Keratinocyte (primary cell): ENCODE measurements around the gene LMCD1. TPM values are rescaled to one million over a fixed set of nuclear protein-coding genes. Genes with fewer than 3 reads are reported as not detected.

Source experiments
- DNase-seq: peaks from one replicate; pipeline ENCODE4 v3.0.0-alpha.2; 2011; ENCODE audit warnings: low read depth, missing footprints, low spot score
- FAIRE-seq: peaks from 2 replicates; lab custom pipeline; 2011; peaks lifted over from hg19 to GRCh38; lab: Jason Lieb, UNC
- H2AFZ ChIP-seq: 2 replicates; pipeline ENCODE4 v1.6.0; 2012; ENCODE audit warnings: low read length, control low read depth, inconsistent platforms; ENCODE audit not compliant: control insufficient read depth
- H3K27ac ChIP-seq: 2 replicates; pipeline ENCODE4 v1.5.1; 2011; ENCODE audit warnings: low read length; ENCODE audit not compliant: control insufficient read depth, insufficient read depth
- H3K27me3 ChIP-seq: 3 replicates; pipeline ENCODE4 v1.6.0; 2011; ENCODE audit warnings: low read length; ENCODE audit not compliant: control insufficient read depth, insufficient read depth; ENCODE audit errors: extremely low read depth
- H3K36me3 ChIP-seq, 2 experiments: 2 replicates in 1 of 2; 3 replicates in 1 of 2; pipeline ENCODE4 v1.5.1; 2011; ENCODE audit warnings: low read length in 2 of 2, mild to moderate bottlenecking in 1 of 2; ENCODE audit not compliant: control insufficient read depth in 2 of 2, insufficient read depth in 2 of 2; ENCODE audit errors: extremely low read depth in 1 of 2
- H3K4me1 ChIP-seq: 3 replicates; pipeline ENCODE4 v1.5.1; 2011; ENCODE audit warnings: low read length; ENCODE audit not compliant: control insufficient read depth, insufficient read depth; ENCODE audit errors: extremely low read depth
- H3K4me2 ChIP-seq: 3 replicates; pipeline ENCODE4 v1.6.0; 2011; ENCODE audit warnings: low read depth, low read length; ENCODE audit not compliant: control insufficient read depth, insufficient read depth; ENCODE audit errors: extremely low read depth
- H3K4me3 ChIP-seq, 3 experiments: fragments of 200-600 bp in 1 of 3; sonication (generic) in 1 of 3; 2 replicates in 2 of 3; 3 replicates in 1 of 3; pipeline ENCODE4 v1.5.1; 2011 to 2016; ENCODE audit warnings: low read length in 3 of 3, mild to moderate bottlenecking in 3 of 3, control low read depth in 2 of 3, inconsistent platforms in 1 of 3, low read depth in 1 of 3, mixed read lengths in 1 of 3, mixed run types in 1 of 3, moderate library complexity in 1 of 3; ENCODE audit not compliant: control insufficient read depth in 2 of 3, insufficient read depth in 2 of 3; ENCODE audit errors: extremely low read depth in 1 of 3
- H3K79me2 ChIP-seq: 2 replicates; pipeline ENCODE4 v1.6.0; 2012; ENCODE audit warnings: low read length; ENCODE audit not compliant: control insufficient read depth, insufficient read depth
- H3K9ac ChIP-seq: 3 replicates; pipeline ENCODE4 v1.6.0; 2011; ENCODE audit warnings: low read length; ENCODE audit not compliant: control insufficient read depth, insufficient read depth; ENCODE audit errors: extremely low read depth
- H3K9me1 ChIP-seq: 3 replicates; pipeline ENCODE4 v1.6.0; 2011; ENCODE audit warnings: low read length; ENCODE audit not compliant: control insufficient read depth, insufficient read depth; ENCODE audit errors: extremely low read depth
- H3K9me3 ChIP-seq: 2 replicates; pipeline ENCODE4 v1.5.1; 2012; ENCODE audit warnings: low read depth, low read length; ENCODE audit not compliant: control insufficient read depth
- H4K20me1 ChIP-seq: 3 replicates; pipeline ENCODE4 v1.6.0; 2011; ENCODE audit warnings: low read length; ENCODE audit not compliant: control insufficient read depth, insufficient read depth; ENCODE audit errors: extremely low read depth
- EZH2 ChIP-seq: IDR thresholded peaks from one replicate; pipeline ENCODE4 v1.6.1; 2012; ENCODE audit warnings: inconsistent platforms, mild to moderate bottlenecking, low read length, moderate library complexity
- dilution Hi-C: fragments of 300-500 bp; cut with MboI; formaldehyde crosslinking; loops from one replicate; pipeline ENCODE4 v1.7.0; 2020; ENCODE audit warnings: low sequenced_read_pairs; ENCODE audit not compliant: extremely low pct_ligation_motif_present
- polyA plus RNA-seq, 5 experiments: library from polyadenylated mRNA; depleted of rRNA in 3 of 5; stranded (reverse) in 3 of 5; stranded (forward) in 1 of 5; unstranded in 1 of 5; fragments of >200 nt; gene quantifications; 1 replicate in 1 of 5; 2 replicates in 3 of 5; 3 replicates in 1 of 5; pipeline versions ENCODE4 v1.2.1 to v1.2.3, GENCODE V29; 2011 to 2012; ENCODE audit warnings: missing spikeins in 2 of 5, low read depth in 1 of 5, low replicate concordance in 1 of 5
- TF ChIP-seq, protein P1 (sequence below), 3 experiments: IDR thresholded peaks in 1 of 3; conservative IDR thresholded peaks in 1 of 3; optimal IDR thresholded peaks in 1 of 3; 2 replicates in 2 of 3; 3 replicates in 1 of 3; pipeline versions ENCODE3 to v1.5.1; 2011; ENCODE audit warnings: low read length in 3 of 3, mild to moderate bottlenecking in 3 of 3, moderate library complexity in 2 of 3, control low read depth in 1 of 3, inconsistent platforms in 1 of 3; ENCODE audit not compliant: insufficient read depth in 2 of 3; ENCODE audit errors: extremely low read depth in 1 of 3

LMCD1 gene
- polyA plus RNA-seq, 1 donor (not counting 4 experiments of a cell fraction or from before 2014, with no cell fraction given) = 3.7 TPM

DNA sequence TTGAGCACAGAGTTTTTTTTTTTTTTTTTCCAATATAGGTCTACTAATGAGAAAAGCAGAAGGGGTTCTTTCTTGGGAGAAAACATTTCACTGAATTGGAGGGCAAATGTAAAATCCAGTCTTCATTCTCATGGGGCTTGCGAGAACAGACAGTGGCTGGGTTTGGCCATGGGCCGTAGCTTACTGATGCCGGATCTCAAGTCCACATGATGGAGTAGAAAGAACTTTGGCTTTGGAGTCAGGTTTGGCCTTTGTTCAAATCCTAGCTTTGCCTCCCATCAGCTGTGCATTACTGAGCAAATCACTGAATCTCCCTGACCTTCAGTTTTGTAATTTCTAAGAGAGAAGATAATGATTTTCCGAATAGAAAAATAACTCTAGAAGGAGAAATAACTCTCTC, 59.7 kb downstream of the LMCD1 start:
- TF ChIP-seq EZH2 = no peak
- TF ChIP-seq, protein P1, sequence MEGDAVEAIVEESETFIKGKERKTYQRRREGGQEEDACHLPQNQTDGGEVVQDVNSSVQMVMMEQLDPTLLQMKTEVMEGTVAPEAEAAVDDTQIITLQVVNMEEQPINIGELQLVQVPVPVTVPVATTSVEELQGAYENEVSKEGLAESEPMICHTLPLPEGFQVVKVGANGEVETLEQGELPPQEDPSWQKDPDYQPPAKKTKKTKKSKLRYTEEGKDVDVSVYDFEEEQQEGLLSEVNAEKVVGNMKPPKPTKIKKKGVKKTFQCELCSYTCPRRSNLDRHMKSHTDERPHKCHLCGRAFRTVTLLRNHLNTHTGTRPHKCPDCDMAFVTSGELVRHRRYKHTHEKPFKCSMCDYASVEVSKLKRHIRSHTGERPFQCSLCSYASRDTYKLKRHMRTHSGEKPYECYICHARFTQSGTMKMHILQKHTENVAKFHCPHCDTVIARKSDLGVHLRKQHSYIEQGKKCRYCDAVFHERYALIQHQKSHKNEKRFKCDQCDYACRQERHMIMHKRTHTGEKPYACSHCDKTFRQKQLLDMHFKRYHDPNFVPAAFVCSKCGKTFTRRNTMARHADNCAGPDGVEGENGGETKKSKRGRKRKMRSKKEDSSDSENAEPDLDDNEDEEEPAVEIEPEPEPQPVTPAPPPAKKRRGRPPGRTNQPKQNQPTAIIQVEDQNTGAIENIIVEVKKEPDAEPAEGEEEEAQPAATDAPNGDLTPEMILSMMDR (optimal IDR thresholded peaks at IDR 0.05 in 1 of 3, IDR thresholded peaks at IDR 0.05 in 1 of 3, conservative IDR thresholded peaks at IDR 0.05 in 1 of 3; ENCODE audit: extremely low read depth in 1 of 3, insufficient read depth in 2 of 3, low read length in 3 of 3) = no peak

DNA sequence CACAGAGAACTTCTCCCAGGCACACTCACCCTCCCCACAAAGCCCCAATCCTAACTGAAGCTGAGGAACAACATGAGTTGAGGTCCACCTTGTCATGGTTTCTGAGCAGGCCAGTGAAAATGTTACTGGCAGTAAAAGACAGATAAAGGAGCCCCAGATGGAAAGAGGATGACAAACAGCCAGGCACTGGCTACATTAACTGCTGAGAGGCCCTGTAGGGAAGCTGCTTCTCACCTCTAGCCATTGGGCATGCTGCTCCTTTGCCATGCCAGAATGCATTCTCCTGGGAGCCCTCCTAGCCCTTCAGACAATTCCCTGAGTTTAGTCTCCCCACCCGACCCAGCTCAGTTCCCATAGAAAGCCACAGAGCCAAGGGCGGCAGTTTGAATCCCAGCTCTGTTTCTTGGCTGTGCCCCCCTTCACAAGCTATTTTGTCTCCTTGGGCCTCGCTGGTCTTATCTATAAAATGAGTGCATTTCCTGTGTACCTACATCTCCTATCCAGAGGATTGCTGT, 60.5 kb downstream of the LMCD1 start:
- DNase-seq = no peak
- H3K4me1 ChIP-seq = no peaks in the 10 kb centered on the region
- H3K36me3 ChIP-seq = no peaks in the 10 kb centered on the region
- no peak overlapping the region for H3K27ac ChIP-seq
- no peak for TF ChIP-seq EZH2
- TF ChIP-seq, protein P1 (optimal IDR thresholded peaks at IDR 0.05 in 1 of 3, IDR thresholded peaks at IDR 0.05 in 1 of 3, conservative IDR thresholded peaks at IDR 0.05 in 1 of 3; ENCODE audit: extremely low read depth in 1 of 3, insufficient read depth in 2 of 3, low read length in 3 of 3) = no peak
- H3K9me3 ChIP-seq = no peaks in the 10 kb centered on the region
- H4K20me1 ChIP-seq = no peaks in the 10 kb centered on the region
- no peaks in the 10 kb centered on the region for H3K79me2 ChIP-seq
- no peak for FAIRE-seq
- H3K9me1 ChIP-seq = no peaks in the 10 kb centered on the region
- no peak overlapping the region for H2AFZ ChIP-seq
- no peak overlapping the region for H3K4me2 ChIP-seq
- H3K4me3 ChIP-seq = no peak overlapping the region
- H3K27me3 ChIP-seq = no peaks in the 10 kb centered on the region
- dilution Hi-C loops = no loop called here
- H3K9ac ChIP-seq = no peak overlapping the region

More for the DNA sequence above, 59.7 kb downstream of the LMCD1 start:
- H3K9me3 ChIP-seq = no peaks in the 10 kb centered on the region
- no peak overlapping the region for H3K4me2 ChIP-seq
- H3K4me3 ChIP-seq = no peak overlapping the region
- no peaks in the 10 kb centered on the region for H3K79me2 ChIP-seq
- no peaks in the 10 kb centered on the region for H3K36me3 ChIP-seq
- H3K4me1 ChIP-seq = no peaks in the 10 kb centered on the region
- no peak overlapping the region for H3K27ac ChIP-seq
- dilution Hi-C loops = no loop called here
- FAIRE-seq = no peak
- H3K27me3 ChIP-seq = no peaks in the 10 kb centered on the region
- H4K20me1 ChIP-seq = no peaks in the 10 kb centered on the region
- H3K9ac ChIP-seq = no peak overlapping the region
- no peak for DNase-seq
- H2AFZ ChIP-seq = no peak overlapping the region
- no peaks in the 10 kb centered on the region for H3K9me1 ChIP-seq
